ENCODE data around the gene NSF.

DNA sequence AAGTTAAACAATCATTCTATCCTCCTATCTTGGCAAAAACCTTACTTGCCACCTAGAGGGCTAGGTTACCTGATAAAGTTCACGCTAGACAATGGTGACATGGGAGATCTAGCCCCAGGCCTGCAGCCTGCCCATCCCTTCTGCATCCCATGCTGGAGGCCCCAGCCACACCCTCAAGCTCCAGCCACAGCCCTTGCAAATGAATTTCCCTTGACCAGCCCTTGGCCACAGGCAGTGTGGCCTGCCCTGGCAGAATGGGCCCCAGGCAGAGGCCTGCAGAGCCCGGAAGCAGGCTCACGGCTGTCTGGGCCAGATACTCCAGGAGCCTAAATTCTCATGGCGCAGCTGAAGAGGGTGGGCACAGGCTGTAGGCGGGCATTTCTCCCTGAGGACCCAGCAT is 213.1 kb downstream of the NSF start:
- TF ChIP-seq, protein P1, sequence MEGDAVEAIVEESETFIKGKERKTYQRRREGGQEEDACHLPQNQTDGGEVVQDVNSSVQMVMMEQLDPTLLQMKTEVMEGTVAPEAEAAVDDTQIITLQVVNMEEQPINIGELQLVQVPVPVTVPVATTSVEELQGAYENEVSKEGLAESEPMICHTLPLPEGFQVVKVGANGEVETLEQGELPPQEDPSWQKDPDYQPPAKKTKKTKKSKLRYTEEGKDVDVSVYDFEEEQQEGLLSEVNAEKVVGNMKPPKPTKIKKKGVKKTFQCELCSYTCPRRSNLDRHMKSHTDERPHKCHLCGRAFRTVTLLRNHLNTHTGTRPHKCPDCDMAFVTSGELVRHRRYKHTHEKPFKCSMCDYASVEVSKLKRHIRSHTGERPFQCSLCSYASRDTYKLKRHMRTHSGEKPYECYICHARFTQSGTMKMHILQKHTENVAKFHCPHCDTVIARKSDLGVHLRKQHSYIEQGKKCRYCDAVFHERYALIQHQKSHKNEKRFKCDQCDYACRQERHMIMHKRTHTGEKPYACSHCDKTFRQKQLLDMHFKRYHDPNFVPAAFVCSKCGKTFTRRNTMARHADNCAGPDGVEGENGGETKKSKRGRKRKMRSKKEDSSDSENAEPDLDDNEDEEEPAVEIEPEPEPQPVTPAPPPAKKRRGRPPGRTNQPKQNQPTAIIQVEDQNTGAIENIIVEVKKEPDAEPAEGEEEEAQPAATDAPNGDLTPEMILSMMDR (IDR thresholded peaks at IDR 0.05), result no peak
- TF ChIP-seq POLR2A (IDR thresholded peaks at IDR 0.05), result no peak
